Metanephros (tissue), 1 donor: ENCODE measurements around the gene ZNF569. TPM values are rescaled to one million over a fixed set of nuclear protein-coding genes. Genes with fewer than 3 reads are reported as not detected.

Experiments
- total RNA-seq: library from RNA; depleted of rRNA; stranded (reverse); fragments of >200 nt; gene quantifications from one replicate; pipeline ENCODE4 v1.2.3, GENCODE V29; 2014

ZNF569 gene
- total RNA-seq: 7.8 TPM

DNA sequence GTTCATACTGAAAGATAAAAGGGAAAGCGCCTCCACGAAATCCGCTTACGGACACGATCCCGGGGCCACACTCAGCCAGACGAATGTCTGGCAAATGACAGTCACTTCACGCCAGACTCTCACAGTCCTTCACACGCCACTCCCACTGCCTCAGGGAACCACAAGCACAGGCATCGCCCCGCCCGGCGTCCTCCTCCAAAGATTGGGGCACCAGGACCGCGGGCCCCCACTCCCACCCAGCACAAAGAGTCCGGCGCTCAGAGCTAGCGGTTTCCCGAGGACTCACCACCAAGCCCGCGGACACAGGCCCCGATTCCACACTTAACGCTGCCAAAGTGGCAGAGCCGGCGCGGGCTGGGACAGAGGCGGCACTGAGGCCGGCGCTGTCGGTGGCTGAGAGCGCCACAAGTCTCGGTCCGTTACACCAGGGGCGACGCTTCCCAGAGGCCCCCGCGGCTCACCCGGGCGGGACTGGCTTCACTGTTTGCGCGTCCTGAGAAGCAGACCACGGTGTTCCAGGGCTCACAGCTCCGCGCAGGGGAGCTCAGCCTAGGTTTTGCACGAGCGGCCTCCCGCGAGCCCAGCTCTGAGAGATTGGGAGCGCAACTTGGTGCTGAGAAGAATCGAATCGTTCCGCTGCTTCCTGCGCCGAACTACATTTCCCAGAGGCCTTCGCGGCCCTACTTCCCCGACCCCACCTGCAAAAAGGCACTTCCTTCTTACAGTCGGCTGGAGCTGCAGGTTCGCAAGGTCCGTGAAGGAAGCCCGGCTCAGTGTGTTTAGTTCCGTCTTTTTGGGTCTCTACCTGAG lies at the start of gene ZNF569:
Gene ZNF569, minus strand, starts transcription at position 647 of the 810 bp plus-strand sequence. CDS start 22,523 bp downstream, outside the sequence.

GRCh38 chr19:37506387-37507166 lies 39.3 kb upstream of the ZNF569 start, which contains the start of gene ZNF793:
ZNF793 (plus strand) TSS chr19:37506939; CDS start chr19:37523440, 16,501 bp downstream.

DNA sequence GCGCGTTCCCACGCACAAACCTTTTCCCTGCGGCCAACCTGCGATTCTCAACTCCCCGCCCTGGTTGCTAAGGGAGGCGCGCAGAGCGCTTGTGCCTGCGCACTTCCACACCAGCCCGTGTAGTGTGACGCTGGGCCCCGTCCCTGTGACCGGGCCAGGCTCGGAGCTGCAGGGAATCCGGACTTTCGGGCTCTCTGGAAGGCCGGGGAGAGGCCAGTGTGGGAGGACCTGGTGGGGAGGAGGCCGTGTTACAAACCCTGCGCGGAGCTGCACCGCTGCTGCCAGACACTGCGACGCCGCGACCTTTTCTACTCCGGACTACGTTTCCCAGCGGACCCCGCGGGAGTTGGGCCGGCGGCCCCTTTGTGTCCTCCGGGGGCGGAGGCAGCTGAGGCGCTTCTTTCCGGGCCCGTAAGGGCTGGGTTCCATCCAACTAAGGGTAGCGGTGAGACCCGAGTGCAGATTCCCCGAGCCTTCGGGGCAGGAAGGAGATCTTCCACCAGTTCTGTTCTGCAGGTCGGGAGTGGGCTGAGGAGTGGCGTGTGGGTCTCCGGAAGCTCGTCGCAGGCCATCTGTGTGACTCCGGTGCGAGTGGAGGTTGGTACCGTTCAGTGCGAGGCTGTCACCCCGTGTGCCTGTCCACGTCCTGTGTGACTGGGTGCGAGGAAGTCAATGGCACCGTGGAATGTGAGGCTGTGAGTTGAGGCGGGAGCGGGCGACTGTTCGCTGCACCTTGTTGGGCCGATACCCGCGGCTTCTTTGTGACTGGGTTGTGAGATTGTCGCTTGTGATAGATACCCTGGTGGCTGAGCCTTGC lies 1.9 kb upstream of the ZNF569 start, which contains the start of gene ZNF570:
Gene ZNF570, plus strand, starts transcription at position 396 of the 817 bp plus-strand sequence. CDS start 999 bp downstream, outside the sequence.

DNA sequence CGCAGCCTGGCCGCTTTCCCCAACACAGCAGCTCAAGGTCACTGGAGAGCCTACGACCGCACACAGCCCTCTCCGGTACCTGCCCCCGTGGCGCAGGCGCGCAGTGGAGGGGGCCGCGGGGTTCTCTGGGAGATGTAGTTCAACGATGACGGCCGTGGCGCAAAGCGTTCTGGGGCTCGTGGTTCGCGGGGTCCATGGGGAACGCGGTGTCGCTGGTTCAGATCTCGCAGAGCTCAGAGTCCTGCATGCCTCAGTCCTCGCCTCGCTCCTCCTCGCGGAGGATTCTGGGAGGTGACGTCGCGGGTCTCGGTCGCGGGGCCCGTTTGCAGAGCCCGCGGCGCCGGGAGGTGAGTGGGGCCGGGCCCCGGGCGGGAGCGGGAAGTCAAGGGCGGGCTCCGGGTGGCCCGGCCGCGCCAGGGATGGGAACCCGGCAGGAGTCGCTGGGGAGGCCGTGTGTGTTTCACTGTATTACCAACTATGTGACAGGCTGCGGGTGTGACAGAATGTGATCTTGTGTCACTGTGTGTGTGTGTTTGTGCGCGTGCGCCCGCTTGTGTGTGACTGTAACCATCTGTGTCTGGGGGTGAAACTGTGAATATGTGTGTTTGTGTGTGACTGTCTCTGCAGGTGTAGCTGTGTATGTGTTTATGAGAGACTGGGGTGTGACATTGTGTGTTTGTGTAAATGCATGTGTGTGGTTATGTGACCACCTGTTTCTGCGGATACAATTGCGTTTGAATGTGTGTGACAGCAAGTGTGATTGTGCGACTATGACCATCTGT lies 96.2 kb downstream of the ZNF569 start, which contains the start of gene ZNF527:
Gene ZNF527, plus strand, starts transcription at position 220 of the 782 bp plus-strand sequence. CDS start 3,100 bp downstream, outside the sequence.

Other genes with a start within 250 kb of the ZNF569 start
- 14.0 TPM for gene ZNF383, start 249.2 kb downstream of the ZNF569 start, total RNA-seq
- gene ZNF527, start 96.3 kb downstream of the ZNF569 start, total RNA-seq: 9.6 TPM
- 6.2 TPM for gene ZNF570, start 1.9 kb upstream of the ZNF569 start, total RNA-seq
- gene ZNF793, start 39.5 kb upstream of the ZNF569 start, total RNA-seq: 11.4 TPM
- gene ZNF571, start 127.3 kb upstream of the ZNF569 start, total RNA-seq: 11.4 TPM
- 1.9 TPM for gene ZNF540, start 127.4 kb upstream of the ZNF569 start, total RNA-seq
- gene ZFP30, start 188.0 kb upstream of the ZNF569 start, total RNA-seq: 19.9 TPM